ENCODE results near the gene ANKUB1. TPM values are rescaled to one million over a fixed set of nuclear protein-coding genes. Genes with fewer than 3 reads are reported as not detected.

ANKUB1 gene
- total RNA-seq, 2 experiments from 2014 or later, result not detected

DNA sequence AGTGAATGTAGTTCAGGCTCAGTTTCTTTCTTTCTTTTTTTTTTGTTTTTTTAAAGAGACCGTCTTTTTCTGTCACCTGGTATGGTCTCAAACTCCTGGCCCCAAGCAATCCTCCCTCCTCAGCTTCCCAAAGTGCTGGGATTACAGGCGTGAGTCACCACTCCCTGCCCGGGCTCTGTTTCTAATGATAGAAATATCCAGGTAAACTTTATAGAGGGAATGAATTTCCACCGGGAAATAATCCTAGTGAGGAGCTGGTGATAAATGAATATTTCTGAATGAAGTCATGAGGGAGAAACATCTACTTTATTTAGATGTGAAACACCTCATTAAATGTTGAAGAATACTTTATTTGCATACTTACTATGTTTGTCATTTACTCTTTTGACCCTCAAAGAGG lies 27.8 kb upstream of the ANKUB1 start:
- Mint-ChIP-seq H3K27ac (no peak overlapping the region), H3K27me3 (no peaks in the 10 kb centered on the region), H3K4me3 (no peak overlapping the region), H3K9me3 (ENCODE audit: low read depth) (peaks cover 6% of the 10 kb centered on the region), H3K36me3 (ENCODE audit: low read depth) (peaks cover 26% of the 10 kb centered on the region), H3K4me1 (peaks cover 65% of the 10 kb centered on the region)
- ChIA-PET CTCF (interaction anchor here (0.6 to 5.6 kb wide), 2 partner anchors 12 to 20 kb away, joined by 4 to 31 read pairs; no protein-coding TSS in a partner anchor), POLR2A (interaction anchor here (0.6 kb wide), 1 partner anchor 589 kb away, joined by 3 read pairs; no protein-coding TSS in a partner anchor)
- ATAC-seq (no peak), DNase-seq (no peak)
- intact Hi-C loops (cut with DNase I, micrococcal nuclease), result no loop called here

DNA sequence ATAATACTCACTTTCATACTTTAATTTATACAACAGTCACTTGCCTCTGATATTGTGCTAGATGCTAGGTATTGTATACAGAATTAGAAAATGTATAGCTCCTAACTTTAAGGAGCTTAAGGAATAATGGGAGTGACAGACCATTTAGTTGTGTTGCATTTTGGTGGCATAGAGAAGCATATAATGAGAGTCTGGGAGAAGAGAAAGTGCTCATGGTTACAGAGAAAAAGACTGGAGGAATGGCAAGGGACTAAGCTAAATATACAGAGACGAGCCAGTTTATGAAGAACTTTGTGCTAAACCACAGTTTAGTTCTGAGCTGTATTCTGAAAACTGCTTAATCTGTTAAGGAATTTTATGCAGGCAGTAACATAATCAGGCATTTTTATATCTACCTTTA lies 27.1 kb upstream of the ANKUB1 start:
- Mint-ChIP-seq H3K36me3 (ENCODE audit: low read depth) (peaks cover 26% of the 10 kb centered on the region), H3K4me1 (peaks cover 73% of the 10 kb centered on the region), H3K27me3 (no peaks in the 10 kb centered on the region), H3K9me3 (ENCODE audit: low read depth) (peaks cover 6% of the 10 kb centered on the region), H3K27ac (no peak overlapping the region), H3K4me3 (no peak overlapping the region)
- ChIA-PET POLR2A (interaction anchor here (0.6 kb wide), 1 partner anchor 590 kb away, joined by 3 read pairs; no protein-coding TSS in a partner anchor), CTCF (interaction anchor here (1.5 to 5.6 kb wide), 2 partner anchors 11 to 68 kb away, joined by 3 to 31 read pairs; no protein-coding TSS in a partner anchor)
- ATAC-seq (no peak), DNase-seq (no peak)
- intact Hi-C loops (cut with DNase I, micrococcal nuclease), result no loop called here

DNA sequence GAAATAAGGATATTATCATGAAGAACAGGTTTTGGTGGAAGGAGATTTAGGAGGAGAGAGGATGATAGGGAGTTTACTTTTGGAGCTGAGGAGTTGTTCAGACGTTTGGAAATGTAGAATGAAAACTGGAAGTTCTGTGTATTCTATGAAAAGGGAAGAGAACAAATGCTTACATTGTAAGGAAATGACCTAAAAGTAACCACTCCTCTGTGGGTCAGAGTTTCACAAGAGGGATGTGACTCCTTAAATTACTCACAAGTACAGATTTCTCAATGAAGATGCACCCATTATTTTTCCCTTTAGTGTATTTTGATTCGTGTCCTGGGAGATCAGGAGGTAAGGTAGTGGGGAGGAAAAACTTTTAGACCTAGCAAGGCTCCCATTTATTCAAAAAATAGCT lies 24.6 kb upstream of the ANKUB1 start:
- Mint-ChIP-seq H3K4me3 (no peak overlapping the region), H3K4me1 (peaks cover 72% of the 10 kb centered on the region), H3K9me3 (ENCODE audit: low read depth) (peaks cover 6% of the 10 kb centered on the region), H3K27ac (no peak overlapping the region), H3K36me3 (ENCODE audit: low read depth) (peaks cover 22% of the 10 kb centered on the region), H3K27me3 (no peaks in the 10 kb centered on the region)
- no peak for DNase-seq
- intact Hi-C loops (cut with DNase I, micrococcal nuclease), result no loop called here
- POLR2A ChIA-PET, result no interaction called here
- ATAC-seq, result no peak
- CTCF ChIA-PET, result interaction anchor here (0.6 to 5.6 kb wide), 2 partner anchors 9 to 35 kb away, joined by 3 to 31 read pairs; no protein-coding TSS in a partner anchor

DNA sequence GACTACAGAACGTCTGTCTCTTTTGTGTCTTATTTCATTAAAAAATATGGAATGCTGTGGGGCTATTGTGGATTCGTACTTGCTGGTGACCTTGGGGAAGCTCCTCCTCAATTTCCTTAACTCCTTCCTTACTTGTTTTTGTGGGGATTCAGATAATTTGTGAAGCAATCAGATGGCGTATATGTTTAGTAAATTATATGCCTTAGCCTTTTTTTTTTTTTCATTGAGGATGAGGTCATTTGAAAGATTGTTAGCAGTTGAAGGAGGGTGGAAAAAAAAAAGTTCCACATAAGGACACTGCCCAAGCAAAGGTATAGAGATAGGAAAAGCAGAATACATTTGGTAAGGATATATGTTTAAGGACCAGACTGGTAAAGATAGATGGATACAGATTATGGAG lies 24.0 kb upstream of the ANKUB1 start:
- CTCF ChIA-PET, result interaction anchor here (0.7 to 5.6 kb wide), 2 partner anchors 8 to 171 kb away, joined by 3 to 31 read pairs; no protein-coding TSS in a partner anchor
- peaks cover 66% of the 10 kb centered on the region for H3K4me1 Mint-ChIP-seq

DNA sequence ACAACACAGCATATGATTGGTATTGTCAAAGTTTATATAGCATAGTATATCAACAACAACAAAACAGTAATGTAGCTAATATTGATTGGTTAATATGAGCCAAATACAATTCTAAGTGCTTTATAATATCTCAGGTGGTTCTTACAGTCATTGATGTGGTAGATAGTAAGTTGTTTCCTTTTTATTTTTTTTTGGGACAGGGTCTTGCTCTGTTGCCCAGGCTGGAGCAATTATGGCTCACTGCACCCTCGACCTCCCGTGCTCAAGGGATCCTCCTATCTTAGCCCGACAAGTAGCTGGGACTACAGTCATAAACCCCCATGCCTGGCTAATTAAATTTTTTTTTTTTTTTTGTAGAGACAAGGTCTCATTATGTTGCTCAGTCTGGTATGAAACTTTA lies 23.4 kb upstream of the ANKUB1 start:
- no peaks in the 10 kb centered on the region for H3K9me3 Mint-ChIP-seq (ENCODE audit: low read depth)
- no peak overlapping the region for H3K27ac Mint-ChIP-seq
- H3K4me1 Mint-ChIP-seq, result peaks cover 63% of the 10 kb centered on the region
- no peaks in the 10 kb centered on the region for H3K27me3 Mint-ChIP-seq
- peaks cover 14% of the 10 kb centered on the region for H3K36me3 Mint-ChIP-seq (ENCODE audit: low read depth)
- CTCF ChIA-PET, result interaction anchor here (5.6 kb wide), 1 partner anchor 8 kb away, joined by 31 read pairs; no protein-coding TSS in a partner anchor
- DNase-seq (no peak), ATAC-seq (no peak)
- no peak overlapping the region for H3K4me3 Mint-ChIP-seq
- intact Hi-C loops (cut with DNase I, micrococcal nuclease), result no loop called here
- POLR2A ChIA-PET, result no interaction called here

More for the DNA sequence above, 24.0 kb upstream of the ANKUB1 start:
- DNase-seq, result no peak
- Mint-ChIP-seq H3K36me3 (ENCODE audit: low read depth) (peaks cover 15% of the 10 kb centered on the region), H3K27me3 (no peaks in the 10 kb centered on the region), H3K4me3 (no peak overlapping the region), H3K27ac (no peak overlapping the region), H3K9me3 (ENCODE audit: low read depth) (peaks cover 1% of the 10 kb centered on the region)
- no peak for ATAC-seq
- intact Hi-C loops (cut with DNase I, micrococcal nuclease), result no loop called here
- POLR2A ChIA-PET, result no interaction called here

DNA sequence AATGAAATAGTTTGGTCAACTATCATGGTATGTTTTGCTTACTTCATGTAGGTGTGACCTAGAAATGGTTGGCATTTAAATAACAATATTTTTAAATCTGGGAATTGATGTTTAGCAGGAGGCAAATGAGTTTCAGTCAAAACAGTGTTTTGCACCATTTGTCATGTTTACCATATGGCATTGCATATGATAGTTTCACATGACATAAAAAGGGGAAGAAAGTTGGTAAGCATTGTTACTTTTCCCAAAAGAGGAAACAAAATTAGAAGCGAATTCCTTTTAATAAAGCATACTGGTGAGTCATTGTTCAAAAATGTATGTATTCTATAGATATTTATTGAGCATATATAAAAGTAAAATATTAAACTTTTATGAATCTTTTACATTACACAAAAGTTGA lies 23.0 kb upstream of the ANKUB1 start:
- H3K9me3 Mint-ChIP-seq (ENCODE audit: low read depth), result no peaks in the 10 kb centered on the region
- peak overlapping the region; percentile 95 for H3K4me3 Mint-ChIP-seq
- ChIA-PET CTCF (interaction anchor here (2.2 kb wide), 1 partner anchor 8 kb away, joined by 16 read pairs; no protein-coding TSS in a partner anchor), POLR2A (no interaction called here)
- no peak for ATAC-seq
- peaks cover 13% of the 10 kb centered on the region for H3K36me3 Mint-ChIP-seq (ENCODE audit: low read depth)
- intact Hi-C loops (cut with DNase I, micrococcal nuclease), result no loop called here
- H3K27ac Mint-ChIP-seq, result no peak overlapping the region
- DNase-seq, result no peak
- H3K27me3 Mint-ChIP-seq, result no peaks in the 10 kb centered on the region
- peaks cover 62% of the 10 kb centered on the region for H3K4me1 Mint-ChIP-seq

DNA sequence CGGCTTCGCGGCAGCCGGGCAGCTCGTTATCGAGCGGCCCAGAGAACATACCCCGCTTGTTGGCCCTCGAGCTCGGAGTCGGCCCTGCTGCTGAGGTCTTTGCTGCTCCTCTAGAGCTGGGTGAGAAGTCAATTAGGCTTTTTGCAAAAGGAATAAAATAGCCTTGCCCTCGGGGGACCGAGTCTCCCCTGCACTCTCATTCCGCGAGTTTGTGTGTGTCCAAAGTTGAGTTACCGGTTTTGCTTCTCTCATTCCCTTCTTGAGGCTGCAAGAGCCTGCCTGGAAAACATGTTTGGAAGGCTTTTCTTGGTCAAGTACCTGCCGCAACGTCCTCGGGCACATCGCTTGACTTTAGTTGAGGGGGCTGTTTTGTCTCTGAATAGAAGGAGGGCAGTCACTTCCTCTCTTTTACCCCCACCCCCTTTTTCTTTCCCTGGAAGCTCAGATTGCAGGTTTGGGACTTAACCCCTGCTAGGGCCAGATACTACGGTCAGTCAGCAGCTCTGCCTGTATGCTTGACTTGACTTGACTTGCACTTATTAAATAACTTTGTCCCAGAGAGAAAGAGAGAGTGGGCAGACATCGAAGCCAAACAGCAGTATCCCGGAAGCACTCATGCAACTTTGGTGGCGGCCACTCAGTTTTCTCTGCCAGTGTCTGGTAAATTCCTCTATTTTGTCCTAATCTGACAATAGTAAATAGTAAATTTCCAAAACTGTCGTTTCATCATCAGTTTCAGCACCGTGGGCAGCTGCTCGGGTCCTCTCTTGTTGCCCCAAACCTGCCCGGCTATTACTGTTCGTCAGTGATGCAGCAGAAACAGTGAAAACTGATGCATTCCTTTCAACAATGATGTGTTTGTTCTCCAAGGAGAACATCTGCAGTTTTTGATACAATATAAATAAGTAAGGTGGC lies 21.3 kb upstream of the ANKUB1 start:
- POLR2A ChIA-PET, result no interaction called here
- H3K27me3 Mint-ChIP-seq, result no peaks in the 10 kb centered on the region
- H3K4me1 Mint-ChIP-seq, result peaks cover 51% of the 10 kb centered on the region
- H3K4me3 Mint-ChIP-seq, result peak overlapping the region; percentile 95
- H3K9me3 Mint-ChIP-seq (ENCODE audit: low read depth), result no peaks in the 10 kb centered on the region
- ATAC-seq (peak; percentile 7), DNase-seq (peak; percentile 38)
- H3K27ac Mint-ChIP-seq, result peak overlapping the region; percentile 100
- intact Hi-C loops (cut with DNase I, micrococcal nuclease), result loop anchor here (1.0 to 2.0 kb wide), 5 partner anchors 61 to 949 kb away; partner anchors contain the start of genes EIF2A (in 2 of the 2), SERP1 (in 2 of the 2), COMMD2 (in 1 of the 2) and HPS3 (in 1 of the 2)
- CTCF ChIA-PET, result interaction anchor here (0.6 to 2.2 kb wide), 7 partner anchors 10 to 283 kb away, joined by 3 to 16 read pairs (median 3); no protein-coding TSS in a partner anchor
- H3K36me3 Mint-ChIP-seq (ENCODE audit: low read depth), result peaks cover 11% of the 10 kb centered on the region

DNA sequence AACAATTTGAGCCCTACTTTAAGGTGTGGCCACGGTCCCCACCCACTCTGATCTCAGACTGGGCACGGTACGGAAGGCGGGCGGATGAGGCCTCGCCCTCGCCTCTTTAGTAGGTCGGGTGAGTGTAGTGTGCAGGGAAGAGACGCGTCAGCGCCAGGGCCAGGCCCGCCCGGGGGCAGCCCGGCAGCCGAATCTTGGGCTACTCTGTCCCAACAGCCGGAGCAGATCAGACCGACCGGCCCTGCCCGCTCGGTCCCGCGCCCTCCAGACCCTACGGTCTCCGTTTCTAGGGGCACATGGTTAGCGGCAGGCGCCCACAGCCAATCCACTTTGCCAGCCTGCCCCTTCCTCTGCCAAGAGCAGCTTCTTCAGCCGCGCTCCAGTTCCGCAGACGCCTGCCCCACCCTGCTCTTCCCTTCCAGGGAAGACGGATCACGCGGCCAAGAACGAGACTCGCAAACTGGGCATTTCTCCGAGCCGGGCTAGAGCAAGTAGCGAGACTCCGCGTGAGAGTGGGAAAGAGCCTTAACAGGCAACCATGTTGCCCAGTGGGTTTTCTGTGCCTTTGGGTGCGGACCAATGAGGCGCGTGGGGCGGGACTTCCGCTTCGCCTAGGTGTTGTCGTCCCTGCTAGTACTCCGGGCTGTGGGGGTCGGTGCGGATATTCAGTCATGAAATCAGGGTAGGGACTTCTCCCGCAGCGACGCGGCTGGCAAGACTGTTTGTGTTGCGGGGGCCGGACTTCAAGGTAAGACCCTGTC lies 20.4 kb upstream of the ANKUB1 start, which contains the start of gene RNF13:
TSS of gene RNF13 (plus strand) at position 610 of the 761 bp plus-strand sequence. CDS start 32,812 bp downstream, outside the sequence.
- Mint-ChIP-seq H3K4me1 (peaks cover 46% of the 10 kb centered on the region), H3K36me3 (ENCODE audit: low read depth) (peaks cover 7% of the 10 kb centered on the region), H3K27me3 (peaks cover 3% of the 10 kb centered on the region), H3K27ac (peak within 1 kb of the TSS; percentile 100), H3K4me3 (peak within 1 kb of the TSS; percentile 95), H3K9me3 (ENCODE audit: low read depth) (no peaks in the 10 kb centered on the region)
- intact Hi-C loops (cut with DNase I, micrococcal nuclease), result loop anchor here (1.0 to 2.0 kb wide), 6 partner anchors 60 to 950 kb away; partner anchors contain the start of genes COMMD2 (in 2 of the 2), EIF2A (in 2 of the 2), SERP1 (in 2 of the 2) and HPS3 (in 1 of the 2)
- peak; percentile 95 for ATAC-seq
- ChIA-PET POLR2A (interaction anchor here (0.6 kb wide), 1 partner anchor 281 kb away, joined by 4 read pairs; no protein-coding TSS in a partner anchor), CTCF (interaction anchor here (1.1 kb wide), 1 partner anchor 175 kb away, joined by 4 read pairs; no protein-coding TSS in a partner anchor)
- DNase-seq, result peak; percentile 96

DNA sequence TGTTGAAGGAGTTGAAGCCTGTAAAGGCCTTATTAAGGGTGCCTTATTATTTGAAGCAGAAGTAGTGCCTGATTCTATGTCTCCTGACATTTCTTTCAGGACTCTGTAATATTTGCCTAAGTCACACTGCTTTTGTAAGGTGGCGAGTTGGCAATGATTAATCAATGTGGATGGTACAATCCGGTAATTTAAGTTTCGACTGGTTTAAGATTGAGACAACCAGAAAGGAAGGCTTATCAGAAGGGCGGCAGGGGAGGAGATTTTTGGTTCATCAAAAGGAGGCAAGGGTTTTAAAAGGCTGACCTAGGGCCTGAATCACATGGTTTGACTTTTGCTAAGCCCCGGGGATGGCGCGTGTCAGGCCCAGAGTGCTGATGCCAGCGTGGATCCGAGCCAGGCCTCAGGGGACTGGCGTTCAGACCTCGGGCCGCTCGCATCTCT lies 19.8 kb upstream of the ANKUB1 start:
- Mint-ChIP-seq H3K4me1 (peaks cover 40% of the 10 kb centered on the region), H3K36me3 (ENCODE audit: low read depth) (peaks cover 7% of the 10 kb centered on the region), H3K9me3 (ENCODE audit: low read depth) (no peaks in the 10 kb centered on the region), H3K4me3 (peak overlapping the region; percentile 95), H3K27ac (peak overlapping the region; percentile 100), H3K27me3 (peaks cover 5% of the 10 kb centered on the region)
- intact Hi-C loops (cut with DNase I, micrococcal nuclease), result loop anchor here (1.0 to 2.0 kb wide), 5 partner anchors 60 to 951 kb away; partner anchors contain the start of genes EIF2A (in 2 of the 2), SERP1 (in 2 of the 2), COMMD2 (in 1 of the 2) and PFN2 (in 1 of the 2)
- ATAC-seq, result no peak
- DNase-seq, result no peak
- ChIA-PET CTCF (no interaction called here), POLR2A (interaction anchor here (0.6 kb wide), 1 partner anchor 280 kb away, joined by 4 read pairs; no protein-coding TSS in a partner anchor)

DNA sequence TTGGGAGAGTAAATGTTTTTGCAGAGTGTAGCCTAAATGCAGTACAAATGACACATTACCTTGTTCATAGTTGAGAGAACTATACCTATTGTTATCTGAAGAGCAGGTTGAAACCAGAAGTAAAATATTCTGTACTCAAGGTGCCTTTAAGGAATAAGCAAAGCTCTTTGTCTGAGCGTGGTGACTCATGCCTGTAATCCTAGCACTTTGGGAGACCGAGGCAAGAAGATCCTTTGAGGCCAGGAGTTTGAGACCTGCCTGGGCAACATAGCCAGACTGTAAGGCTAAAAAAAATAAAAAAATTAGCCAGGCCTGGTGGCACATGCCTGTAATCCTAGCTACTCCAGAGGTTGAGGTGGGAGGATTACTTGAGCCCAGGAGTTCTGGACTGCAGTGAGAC lies 18.5 kb upstream of the ANKUB1 start:
- intact Hi-C loops (cut with DNase I, micrococcal nuclease), result no loop called here
- Mint-ChIP-seq H3K9me3 (ENCODE audit: low read depth) (no peaks in the 10 kb centered on the region), H3K4me3 (no peak overlapping the region), H3K36me3 (ENCODE audit: low read depth) (peaks cover 2% of the 10 kb centered on the region), H3K4me1 (peaks cover 27% of the 10 kb centered on the region), H3K27ac (no peak overlapping the region), H3K27me3 (peaks cover 10% of the 10 kb centered on the region)
- ChIA-PET CTCF (interaction anchor here (0.6 kb wide), 1 partner anchor 22 kb away, joined by 4 read pairs; no protein-coding TSS in a partner anchor), POLR2A (no interaction called here)
- DNase-seq (no peak), ATAC-seq (no peak)

Measured in activated CD4-positive, alpha-beta T cell treated with anti-CD3 and anti-CD28 coated beads for 36 hours (primary cell).